Osteoblast (primary cell): ENCODE measurements around the gene DZIP1L. TPM values are rescaled to one million over a fixed set of nuclear protein-coding genes. Genes with fewer than 3 reads are reported as not detected.

ENCODE experiments used
- DNase-seq: peaks from one replicate; pipeline ENCODE4 v3.0.0; 2011; ENCODE audit warnings: low spot score, mixed read lengths; ENCODE audit not compliant: insufficient read length; ENCODE audit errors: missing footprints
- H2AFZ ChIP-seq: 2 replicates; pipeline ENCODE4 v1.6.0; 2011; ENCODE audit warnings: mild to moderate bottlenecking, low read length
- H3K27ac ChIP-seq: 2 replicates; pipeline ENCODE4 v1.5.1; 2011; ENCODE audit warnings: mild to moderate bottlenecking, low read depth, low read length, moderate library complexity
- H3K27me3 ChIP-seq: 2 replicates; pipeline ENCODE4 v1.6.0; 2012; ENCODE audit warnings: mild to moderate bottlenecking, control low read depth, inconsistent platforms, low read length, moderate library complexity; ENCODE audit not compliant: insufficient read depth
- H3K36me3 ChIP-seq: 2 replicates; pipeline ENCODE4 v1.5.1; 2011; ENCODE audit warnings: mild to moderate bottlenecking, low read length, control low read depth, moderate library complexity; ENCODE audit not compliant: insufficient read depth
- H3K4me1 ChIP-seq: 2 replicates; pipeline ENCODE4 v1.5.1; 2011; ENCODE audit warnings: mild to moderate bottlenecking, low read length, control low read depth, moderate library complexity; ENCODE audit not compliant: insufficient read depth
- H3K4me2 ChIP-seq: 2 replicates; pipeline ENCODE4 v1.6.0; 2011; ENCODE audit warnings: mild to moderate bottlenecking, low read length; ENCODE audit not compliant: insufficient read depth
- H3K4me3 ChIP-seq: fragments of 200-600 bp; sonication (generic); 3 replicates; pipeline ENCODE4 v1.5.1; 2012; ENCODE audit warnings: mild to moderate bottlenecking, low read length, inconsistent platforms; ENCODE audit not compliant: insufficient read depth
- H3K79me2 ChIP-seq: 2 replicates; pipeline ENCODE4 v1.6.0; 2012; ENCODE audit warnings: mild to moderate bottlenecking, low read length, control low read depth, inconsistent platforms; ENCODE audit not compliant: insufficient read depth
- H3K9me3 ChIP-seq: 2 replicates; pipeline ENCODE4 v1.5.1; 2011; ENCODE audit warnings: low read depth, low read length, control low read depth
- H4K20me1 ChIP-seq: 2 replicates; pipeline ENCODE4 v1.6.0; 2012; ENCODE audit warnings: mild to moderate bottlenecking, low read length, control low read depth; ENCODE audit not compliant: insufficient read depth
- total RNA-seq: library from RNA; depleted of rRNA; stranded (reverse); fragments of >200 nt; gene quantifications from 2 replicates; pipeline ENCODE4 v1.2.3, GENCODE V29; 2012
- TF ChIP-seq, protein P1 (sequence below): IDR thresholded peaks from 2 replicates; pipeline ENCODE4 v1.5.1; 2011; ENCODE audit warnings: mild to moderate bottlenecking, low read depth, low read length, moderate library complexity; ENCODE audit errors: extremely low read depth

DZIP1L gene
- total RNA-seq, 1 donor = 42.3 TPM

DNA sequence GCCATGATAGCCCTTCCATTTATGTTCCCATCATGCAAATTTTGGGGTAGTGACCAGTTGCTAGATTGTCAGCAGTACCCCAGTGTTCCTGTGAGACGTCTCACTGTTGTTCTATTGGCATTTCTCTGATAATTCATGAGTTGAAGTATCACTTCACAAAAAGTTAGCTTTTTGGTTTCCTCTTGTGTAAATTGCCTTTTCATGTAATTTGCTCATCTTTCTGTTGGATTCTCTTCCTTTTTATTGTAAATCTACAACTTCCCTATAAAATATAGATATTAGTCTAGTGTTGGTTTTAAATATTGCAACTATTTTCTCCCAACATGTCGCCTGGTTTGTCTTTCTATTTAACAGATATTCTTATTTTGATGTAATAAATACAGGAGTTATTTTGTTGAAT lies 24.3 kb upstream of the DZIP1L start:
- DNase-seq = no peak
- Histone ChIP-seq H3K36me3 (no peaks in the 10 kb centered on the region), H3K79me2 (no peaks in the 10 kb centered on the region), H3K27ac (no peak overlapping the region), H3K4me1 (no peaks in the 10 kb centered on the region), H3K4me3 (no peak overlapping the region), H3K27me3 (peaks cover 2% of the 10 kb centered on the region), H4K20me1 (no peaks in the 10 kb centered on the region), H2AFZ (no peak overlapping the region), H3K9me3 (no peaks in the 10 kb centered on the region), H3K4me2 (no peak overlapping the region)
- TF ChIP-seq, protein P1, sequence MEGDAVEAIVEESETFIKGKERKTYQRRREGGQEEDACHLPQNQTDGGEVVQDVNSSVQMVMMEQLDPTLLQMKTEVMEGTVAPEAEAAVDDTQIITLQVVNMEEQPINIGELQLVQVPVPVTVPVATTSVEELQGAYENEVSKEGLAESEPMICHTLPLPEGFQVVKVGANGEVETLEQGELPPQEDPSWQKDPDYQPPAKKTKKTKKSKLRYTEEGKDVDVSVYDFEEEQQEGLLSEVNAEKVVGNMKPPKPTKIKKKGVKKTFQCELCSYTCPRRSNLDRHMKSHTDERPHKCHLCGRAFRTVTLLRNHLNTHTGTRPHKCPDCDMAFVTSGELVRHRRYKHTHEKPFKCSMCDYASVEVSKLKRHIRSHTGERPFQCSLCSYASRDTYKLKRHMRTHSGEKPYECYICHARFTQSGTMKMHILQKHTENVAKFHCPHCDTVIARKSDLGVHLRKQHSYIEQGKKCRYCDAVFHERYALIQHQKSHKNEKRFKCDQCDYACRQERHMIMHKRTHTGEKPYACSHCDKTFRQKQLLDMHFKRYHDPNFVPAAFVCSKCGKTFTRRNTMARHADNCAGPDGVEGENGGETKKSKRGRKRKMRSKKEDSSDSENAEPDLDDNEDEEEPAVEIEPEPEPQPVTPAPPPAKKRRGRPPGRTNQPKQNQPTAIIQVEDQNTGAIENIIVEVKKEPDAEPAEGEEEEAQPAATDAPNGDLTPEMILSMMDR = no peak

DNA sequence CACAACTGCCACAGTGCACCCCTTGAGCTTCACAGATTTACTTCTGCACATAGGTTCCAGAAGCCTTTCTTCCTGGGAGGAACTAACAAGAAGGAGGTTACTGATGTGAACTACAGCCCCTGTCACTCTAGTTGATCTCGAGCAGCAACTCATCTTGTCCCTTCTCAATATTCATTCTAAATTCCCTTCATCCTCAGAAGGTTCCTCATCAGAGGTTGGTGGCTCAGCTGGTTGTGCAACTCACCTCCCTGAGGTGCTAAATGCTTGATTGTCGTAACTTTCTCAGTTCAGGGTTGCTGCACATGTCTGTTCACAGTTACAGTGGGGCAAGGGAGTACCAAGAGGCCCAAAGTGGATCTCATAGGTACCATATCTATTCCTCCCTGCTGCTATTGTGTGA lies 22.5 kb upstream of the DZIP1L start:
- TF ChIP-seq, protein P1 = no peak
- DNase-seq = no peak
- H3K27me3 ChIP-seq = peaks cover 2% of the 10 kb centered on the region

DNA sequence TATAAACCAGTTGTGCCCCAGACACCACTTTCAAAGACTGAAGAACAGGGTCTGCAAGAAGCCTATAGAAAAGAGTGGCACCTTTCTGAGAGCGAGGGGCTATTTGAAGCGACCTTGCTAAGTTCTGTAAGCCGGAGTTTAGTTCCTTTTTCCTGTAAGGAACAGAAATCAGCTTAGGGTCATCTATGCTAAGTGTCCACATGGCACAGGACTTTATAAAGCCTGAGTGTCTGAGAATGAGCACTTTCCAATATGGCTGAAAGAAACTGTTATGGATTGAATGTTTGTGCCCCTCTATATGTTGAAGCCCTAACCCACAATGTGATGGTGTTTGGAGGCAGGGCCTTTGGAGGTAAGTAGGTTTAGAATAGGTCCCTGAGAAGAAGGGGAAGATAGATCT lies 20.8 kb upstream of the DZIP1L start:
- Histone ChIP-seq H2AFZ (no peak overlapping the region), H3K4me3 (no peak overlapping the region), H3K27ac (no peak overlapping the region), H4K20me1 (no peaks in the 10 kb centered on the region), H3K4me2 (no peak overlapping the region), H3K79me2 (no peaks in the 10 kb centered on the region), H3K27me3 (peaks cover 6% of the 10 kb centered on the region), H3K9me3 (no peaks in the 10 kb centered on the region), H3K36me3 (no peaks in the 10 kb centered on the region), H3K4me1 (no peaks in the 10 kb centered on the region)
- TF ChIP-seq, protein P1 = no peak
- DNase-seq = no peak

More for the DNA sequence above, 22.5 kb upstream of the DZIP1L start:
- H2AFZ ChIP-seq = no peak overlapping the region
- H3K36me3 ChIP-seq = no peaks in the 10 kb centered on the region
- H3K4me2 ChIP-seq = no peak overlapping the region
- H3K27ac ChIP-seq = no peak overlapping the region
- H4K20me1 ChIP-seq = no peaks in the 10 kb centered on the region
- H3K9me3 ChIP-seq = no peaks in the 10 kb centered on the region
- no peaks in the 10 kb centered on the region for H3K79me2 ChIP-seq
- H3K4me3 ChIP-seq = no peak overlapping the region
- no peaks in the 10 kb centered on the region for H3K4me1 ChIP-seq

DNA sequence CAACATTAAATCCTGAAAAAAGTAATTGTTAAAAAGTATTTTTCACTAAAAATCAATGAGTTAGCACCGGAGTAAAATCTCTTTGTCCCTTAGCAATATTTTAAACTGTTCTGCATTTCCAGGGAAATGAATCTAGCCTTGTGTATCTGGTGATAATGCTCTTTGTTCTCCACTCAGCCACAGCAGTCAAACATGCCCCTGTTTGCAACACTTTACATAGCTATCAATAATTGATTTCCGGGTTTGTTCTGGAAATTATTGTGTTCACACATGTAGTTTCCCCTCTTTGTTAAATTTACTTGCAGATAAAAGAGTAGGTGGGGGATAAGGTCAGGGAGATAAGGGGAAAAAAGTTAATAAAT lies 20.4 kb upstream of the DZIP1L start:
- TF ChIP-seq, protein P1 = no peak
- Histone ChIP-seq H3K79me2 (no peaks in the 10 kb centered on the region), H2AFZ (no peak overlapping the region), H3K36me3 (no peaks in the 10 kb centered on the region), H3K4me1 (no peaks in the 10 kb centered on the region), H3K27me3 (peaks cover 6% of the 10 kb centered on the region), H3K4me2 (no peak overlapping the region), H4K20me1 (no peaks in the 10 kb centered on the region), H3K27ac (no peak overlapping the region), H3K4me3 (no peak overlapping the region), H3K9me3 (no peaks in the 10 kb centered on the region)
- DNase-seq = no peak
